ENCODE results near the gene ENAM. TPM values are rescaled to one million over a fixed set of nuclear protein-coding genes. Genes with fewer than 3 reads are reported as not detected.

Gene ENAM
- total and polyA plus RNA-seq, 10 of the 15 experiments (the other 5 are each of a cell fraction or from before 2014, with no cell fraction given) = 0.04 to 1.3 (median 0.21) TPM

- Histone ChIP-seq H3K27me3 (replicated peaks in 1 of 2; ENCODE audit: control insufficient read depth in 2 of 2, insufficient read depth in 2 of 2, low read length in 1 of 2) (no peaks in the 10 kb centered on the region), H4K20me1 (ENCODE audit: control insufficient read depth, insufficient read depth) (no peaks in the 10 kb centered on the region), H3K9ac (ENCODE audit: control insufficient read depth, insufficient read depth, low read length) (no peak overlapping the region), H3K9me3 (replicated peaks; ENCODE audit: control insufficient read depth, insufficient read depth, low read length) (no peaks in the 10 kb centered on the region), H3K4me2 (ENCODE audit: control insufficient read depth, insufficient read depth) (peak overlapping the region; percentile 7; the same call in 1 of the 2 replicates), H2AFZ (ENCODE audit: control insufficient read depth, low read depth, low read length) (no peak overlapping the region), H3K36me3 (ENCODE audit: control insufficient read depth in 2 of 2, insufficient read depth in 2 of 2, low read length in 1 of 2) (no peaks in the 10 kb centered on the region), H3K79me2 (ENCODE audit: control insufficient read depth, insufficient read depth, low read length) (no peaks in the 10 kb centered on the region; the same call in 1 of the 2 replicates), H3K4me1 (ENCODE audit: control insufficient read depth, insufficient read depth, low read length) (peaks cover 43% of the 10 kb centered on the region), H3K27ac (ENCODE audit: control insufficient read depth, insufficient read depth) (peak overlapping the region; percentile 74; the same call in 1 of the 2 replicates), H3K4me3 (no peak overlapping the region)
- RAD21 ChIA-PET (ENCODE audit: unreplicated experiment) = interaction anchor here (1.0 to 3.5 kb wide), 6 partner anchors 10 to 249 kb away, joined by 3 to 24 read pairs (median 4); partner anchors contain the start of gene JCHAIN
- POLR2A ChIA-PET = interaction anchor here (0.6 to 1.5 kb wide), 5 partner anchors 11 to 53 kb away, joined by 3 to 5 read pairs (median 3); no protein-coding TSS in a partner anchor
- CTCF ChIA-PET = interaction anchor here (0.6 to 2.8 kb wide), 6 partner anchors 10 to 55 kb away, joined by 3 to 25 read pairs (median 4); partner anchors contain the start of gene JCHAIN
- in situ Hi-C loops (cut with MboI) = loop anchor here (25.0 kb wide), 1 partner anchor 1619 kb away; no protein-coding TSS in a partner anchor
- intact Hi-C loops (cut with micrococcal nuclease; ENCODE audit: unreplicated experiment) = loop anchor here (10.0 kb wide), 1 partner anchor 313 kb away; the partner anchor contains the start of gene DCK
- DNase-seq (ENCODE audit: low read depth, low spot score) (no peak), FAIRE-seq (no peak), ATAC-seq (peak; percentile 41)
- no TSS peak for BruUV-seq (replicated peaks)
- SMC1A ChIA-PET (ENCODE audit: uncharacterized antibody, unreplicated experiment) = interaction anchor here (1.3 to 12.8 kb wide), 8 partner anchors 9 to 74 kb away, joined by 3 to 170 read pairs (median 6); partner anchors contain the start of gene JCHAIN
- no peak for TF ChIP-seq SREBF2 (IDR thresholded peaks at IDR 0.05; ENCODE audit: low read length)
- TF ChIP-seq RUNX3 (IDR thresholded peaks at IDR 0.05; ENCODE audit: low read length) = peak; percentile 64; the same call in 1 of the 2 replicates
- TF ChIP-seq MEF2B (IDR thresholded peaks at IDR 0.05; ENCODE audit: partially characterized antibody, poor library complexity, severe bottlenecking) = peak; percentile 91
- TF ChIP-seq ZBED1 (IDR thresholded peaks at IDR 0.05; ENCODE audit: borderline replicate concordance) = no peak
- peak; percentile 79; the same call in 1 of the 2 replicates for TF ChIP-seq FOXM1 (IDR thresholded peaks at IDR 0.05; ENCODE audit: low read depth, low read length)
- peak; percentile 76 for TF ChIP-seq TBL1XR1 (IDR thresholded peaks at IDR 0.05; ENCODE audit: low read depth, low read length)
- TF ChIP-seq POLR2AphosphoS5 (IDR thresholded peaks at IDR 0.05; ENCODE audit: low read length) = no peak
- TF ChIP-seq NRF1 (conservative IDR thresholded peaks at IDR 0.05; ENCODE audit: low read depth, low read length) = no peak
- TF ChIP-seq CHD2 (IDR thresholded peaks at IDR 0.05; ENCODE audit: borderline replicate concordance, low read depth, low read length) = no peak
- TF ChIP-seq MEF2A (IDR thresholded peaks at IDR 0.05; ENCODE audit: insufficient read depth, low read depth, low read length) = peak; percentile 96
- TF ChIP-seq, protein P1, sequence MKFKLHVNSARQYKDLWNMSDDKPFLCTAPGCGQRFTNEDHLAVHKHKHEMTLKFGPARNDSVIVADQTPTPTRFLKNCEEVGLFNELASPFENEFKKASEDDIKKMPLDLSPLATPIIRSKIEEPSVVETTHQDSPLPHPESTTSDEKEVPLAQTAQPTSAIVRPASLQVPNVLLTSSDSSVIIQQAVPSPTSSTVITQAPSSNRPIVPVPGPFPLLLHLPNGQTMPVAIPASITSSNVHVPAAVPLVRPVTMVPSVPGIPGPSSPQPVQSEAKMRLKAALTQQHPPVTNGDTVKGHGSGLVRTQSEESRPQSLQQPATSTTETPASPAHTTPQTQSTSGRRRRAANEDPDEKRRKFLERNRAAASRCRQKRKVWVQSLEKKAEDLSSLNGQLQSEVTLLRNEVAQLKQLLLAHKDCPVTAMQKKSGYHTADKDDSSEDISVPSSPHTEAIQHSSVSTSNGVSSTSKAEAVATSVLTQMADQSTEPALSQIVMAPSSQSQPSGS (IDR thresholded peaks at IDR 0.05; ENCODE audit: low read length) = peak; percentile 70; the same call in 1 of the 2 replicates
- peak; percentile 51; the same call in 1 of the 2 replicates for TF ChIP-seq ATF7 (IDR thresholded peaks at IDR 0.05; ENCODE audit: low read depth)
- TF ChIP-seq, protein P2, sequence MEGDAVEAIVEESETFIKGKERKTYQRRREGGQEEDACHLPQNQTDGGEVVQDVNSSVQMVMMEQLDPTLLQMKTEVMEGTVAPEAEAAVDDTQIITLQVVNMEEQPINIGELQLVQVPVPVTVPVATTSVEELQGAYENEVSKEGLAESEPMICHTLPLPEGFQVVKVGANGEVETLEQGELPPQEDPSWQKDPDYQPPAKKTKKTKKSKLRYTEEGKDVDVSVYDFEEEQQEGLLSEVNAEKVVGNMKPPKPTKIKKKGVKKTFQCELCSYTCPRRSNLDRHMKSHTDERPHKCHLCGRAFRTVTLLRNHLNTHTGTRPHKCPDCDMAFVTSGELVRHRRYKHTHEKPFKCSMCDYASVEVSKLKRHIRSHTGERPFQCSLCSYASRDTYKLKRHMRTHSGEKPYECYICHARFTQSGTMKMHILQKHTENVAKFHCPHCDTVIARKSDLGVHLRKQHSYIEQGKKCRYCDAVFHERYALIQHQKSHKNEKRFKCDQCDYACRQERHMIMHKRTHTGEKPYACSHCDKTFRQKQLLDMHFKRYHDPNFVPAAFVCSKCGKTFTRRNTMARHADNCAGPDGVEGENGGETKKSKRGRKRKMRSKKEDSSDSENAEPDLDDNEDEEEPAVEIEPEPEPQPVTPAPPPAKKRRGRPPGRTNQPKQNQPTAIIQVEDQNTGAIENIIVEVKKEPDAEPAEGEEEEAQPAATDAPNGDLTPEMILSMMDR (IDR thresholded peaks at IDR 0.05 in 2 of 3, conservative IDR thresholded peaks at IDR 0.05 in 1 of 3; ENCODE audit: control insufficient read depth in 2 of 3, extremely low read depth in 1 of 3, insufficient read depth in 1 of 3, low read depth in 3 of 3, low read length in 3 of 3) = no peak
- no peak for TF ChIP-seq PAX5 (IDR thresholded peaks at IDR 0.05; ENCODE audit: borderline replicate concordance, low read depth, low read length)
- peak; percentile 83 for TF ChIP-seq NFIC (IDR thresholded peaks at IDR 0.05; ENCODE audit: low read depth, low read length)
- TF ChIP-seq MTA2 (IDR thresholded peaks at IDR 0.05; ENCODE audit: low read depth) = 0 out of 2 replicates have a peak, but pooled peaks have one; percentile 17
- TF ChIP-seq, protein P3, sequence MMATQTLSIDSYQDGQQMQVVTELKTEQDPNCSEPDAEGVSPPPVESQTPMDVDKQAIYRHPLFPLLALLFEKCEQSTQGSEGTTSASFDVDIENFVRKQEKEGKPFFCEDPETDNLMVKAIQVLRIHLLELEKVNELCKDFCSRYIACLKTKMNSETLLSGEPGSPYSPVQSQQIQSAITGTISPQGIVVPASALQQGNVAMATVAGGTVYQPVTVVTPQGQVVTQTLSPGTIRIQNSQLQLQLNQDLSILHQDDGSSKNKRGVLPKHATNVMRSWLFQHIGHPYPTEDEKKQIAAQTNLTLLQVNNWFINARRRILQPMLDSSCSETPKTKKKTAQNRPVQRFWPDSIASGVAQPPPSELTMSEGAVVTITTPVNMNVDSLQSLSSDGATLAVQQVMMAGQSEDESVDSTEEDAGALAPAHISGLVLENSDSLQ (IDR thresholded peaks at IDR 0.05) = peak; percentile 18; the same call in 1 of the 2 replicates
- TF ChIP-seq NFXL1 (IDR thresholded peaks at IDR 0.05; ENCODE audit: borderline replicate concordance) = no peak
Measured at GRCh38 chr4:70681704-70682103, 53.2 kb downstream of the ENAM start.

Measured in GM12878 (cell line).